ENCODE data around the gene TRIM17. TPM values are rescaled to one million over a fixed set of nuclear protein-coding genes. Genes with fewer than 3 reads are reported as not detected.

Gene TRIM17
- not detected in 2 replicates for total RNA-seq

DNA sequence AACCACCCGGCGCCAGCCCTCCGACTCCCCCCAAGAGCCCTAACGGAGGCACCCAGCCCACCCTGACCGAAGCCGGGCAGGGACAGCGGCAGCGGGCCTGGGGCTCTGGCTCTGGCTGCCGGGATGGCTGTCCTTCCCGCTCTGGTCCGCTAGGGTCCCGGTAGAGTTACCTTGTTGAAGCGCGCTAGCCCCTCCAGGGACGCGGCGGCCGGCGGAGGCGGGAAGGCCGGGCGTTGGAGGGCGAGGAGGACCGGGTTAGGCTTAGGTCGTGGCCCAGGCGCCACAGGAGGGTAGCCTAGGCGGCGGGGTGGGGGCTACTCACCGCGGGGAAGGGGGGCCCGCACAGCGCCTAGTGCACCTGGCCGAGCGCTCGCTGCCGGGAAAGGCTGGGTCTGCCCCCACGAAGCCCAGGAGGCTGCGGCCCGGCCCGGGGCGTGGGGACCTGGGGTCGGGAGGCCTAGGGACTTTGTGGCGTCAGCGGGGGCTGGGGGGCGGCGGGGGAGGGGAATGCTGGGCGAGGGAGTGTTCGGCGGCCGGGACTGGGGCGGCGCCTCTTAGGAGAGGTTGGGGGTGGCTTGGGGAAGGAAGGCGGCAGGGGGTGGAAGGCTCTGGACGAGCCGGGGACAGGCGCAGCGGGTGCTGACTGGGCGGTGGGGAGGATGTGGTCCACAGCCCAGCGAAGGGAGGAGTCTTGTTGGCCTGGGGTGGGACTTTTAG, at the start of gene TRIM17:
TRIM17 (minus strand) TSS at position 645 of the 717 bp plus-strand sequence. CDS start 1,789 bp downstream, outside the sequence.

Other genes with a start within 250 kb of the TRIM17 start
- gene OBSCN, start 208.8 kb downstream of the TRIM17 start, total RNA-seq, result 0.27 and 0.49 TPM in 2 replicates
- 18.8 and 19.9 TPM in 2 replicates for gene TRIM11, start 10.0 kb downstream of the TRIM17 start, total RNA-seq
- gene RNF187, start 70.5 kb upstream of the TRIM17 start, total RNA-seq, result 37.7 and 47.4 TPM in 2 replicates